Caco-2 (cell line): ENCODE measurements around the gene ULK3. TPM values are rescaled to one million over a fixed set of nuclear protein-coding genes. Genes with fewer than 3 reads are reported as not detected.
A peak's percentile ranks its signal among the peaks of the same experiment; 100 is the strongest.

Source experiments
- BruUV-seq: library from RNA; stranded (reverse); fragments of 400-500 nt; replicated peaks from 2 replicates; lab custom pipeline; 2021; lab: Mats Ljungman, UMichigan
- CTCF ChIA-PET: fragments of 300-600 bp; sonication (Branson Sonifier 250); formaldehyde crosslinking; loops from one replicate; lab custom pipeline; 2022; ENCODE audit warnings: antibody characterized with exemption; lab: Charles Lee
- POLR2A ChIA-PET: fragments of 300-600 bp; sonication (Branson Sonifier 250); formaldehyde crosslinking; loops from one replicate; lab custom pipeline; 2022; ENCODE audit warnings: antibody characterized with exemption; lab: Charles Lee
- DNase-seq, 2 experiments: peaks; one replicate each; pipeline versions ENCODE4 v3.0.0 to v3.0.0-alpha.2; 2020 to 2022
- H3K27me3 ChIP-seq: replicated peaks from 2 replicates; pipeline ENCODE4 v1.6.0; 2011; ENCODE audit warnings: low read length; ENCODE audit not compliant: control insufficient read depth, insufficient read depth
- H3K36me3 ChIP-seq: 2 replicates; pipeline ENCODE4 v1.5.1; 2011; ENCODE audit warnings: low read length; ENCODE audit not compliant: control insufficient read depth, insufficient read depth
- H3K4me1 ChIP-seq: fragments of 250-450 bp; sonication (Bioruptor Pico); 2 replicates; pipeline ENCODE4 v1.5.1; 2020; ENCODE audit warnings: mild to moderate bottlenecking
- H3K4me3 ChIP-seq: 2 replicates; pipeline ENCODE4 v1.5.1; 2011; ENCODE audit warnings: low read depth, mild to moderate bottlenecking, control low read depth, low read length
- H3K9me3 ChIP-seq: fragments of 250-450 bp; sonication (Bioruptor Pico); 2 replicates; pipeline ENCODE4 v1.5.1; 2020; ENCODE audit warnings: mild to moderate bottlenecking, moderate library complexity
- H3K27ac Mint-ChIP-seq: one replicate; pipeline ENCODE4 v1.8.0; 2022; ENCODE audit warnings: mixed read lengths; ENCODE audit not compliant: unreplicated experiment
- H3K27me3 Mint-ChIP-seq: one replicate; pipeline ENCODE4 v1.8.0; 2022; ENCODE audit warnings: mixed read lengths; ENCODE audit not compliant: insufficient read depth, unreplicated experiment
- H3K36me3 Mint-ChIP-seq: one replicate; pipeline ENCODE4 v1.8.0; 2022; ENCODE audit warnings: mild to moderate bottlenecking, mixed read lengths; ENCODE audit not compliant: insufficient read depth, unreplicated experiment
- H3K4me1 Mint-ChIP-seq: one replicate; pipeline ENCODE4 v1.8.0; 2022; ENCODE audit warnings: low read depth, mixed read lengths; ENCODE audit not compliant: unreplicated experiment
- H3K4me3 Mint-ChIP-seq: one replicate; pipeline ENCODE4 v1.8.0; 2022; ENCODE audit warnings: mild to moderate bottlenecking, moderate library complexity, mixed read lengths; ENCODE audit not compliant: unreplicated experiment
- H3K9me3 Mint-ChIP-seq: one replicate; pipeline ENCODE4 v1.8.0; 2022; ENCODE audit warnings: mixed read lengths; ENCODE audit not compliant: unreplicated experiment
- intact Hi-C: fragments of 100-400 bp; cut with micrococcal nuclease; formaldehyde crosslinking; loops from one replicate; pipeline ENCODE4 v1.10.0; 2022; ENCODE audit not compliant: unreplicated experiment
- total RNA-seq: library from RNA; stranded (reverse); gene quantifications from 2 replicates; pipeline ENCODE4 v1.2.3, GENCODE V29; 2022
- TF ChIP-seq, protein P1 (sequence below), 2 experiments: fragments of 200-600 bp in 1 of 2; IDR thresholded peaks; 1 replicate in 1 of 2; 2 replicates in 1 of 2; pipeline versions ENCODE4 v1.5.1 to v1.8.0; 2011 to 2022; ENCODE audit warnings: antibody characterized with exemption in 1 of 2, control low read depth in 1 of 2, inconsistent platforms in 1 of 2, low read depth in 1 of 2, low read length in 1 of 2, mild to moderate bottlenecking in 1 of 2, moderate library complexity in 1 of 2; ENCODE audit not compliant: insufficient read depth in 1 of 2, severe bottlenecking in 1 of 2, unreplicated experiment in 1 of 2

ULK3 gene
- total RNA-seq, 1 experiment from 2014 or later, result 33.4 TPM

DNA sequence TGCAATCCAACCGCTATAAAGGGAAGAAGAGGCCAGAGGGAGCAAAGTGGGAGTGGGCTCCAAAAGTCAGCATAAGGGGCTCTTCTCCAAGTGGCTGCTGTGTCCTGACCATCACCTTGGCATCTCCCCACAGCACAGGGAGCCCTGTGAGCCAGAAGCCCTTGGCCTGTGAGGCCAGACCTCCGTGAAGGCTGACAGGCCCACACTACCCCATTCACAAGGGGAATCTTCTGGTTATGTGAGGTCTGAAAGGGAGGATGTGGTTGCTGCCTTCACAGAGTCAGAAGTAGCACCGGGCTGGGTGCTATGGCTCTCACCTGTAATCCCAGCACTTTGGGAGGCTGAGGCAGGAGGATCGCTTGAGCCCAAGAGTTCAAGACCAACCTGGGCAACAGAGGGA lies 2.6 kb upstream of the ULK3 start:
- TF ChIP-seq, protein P1, sequence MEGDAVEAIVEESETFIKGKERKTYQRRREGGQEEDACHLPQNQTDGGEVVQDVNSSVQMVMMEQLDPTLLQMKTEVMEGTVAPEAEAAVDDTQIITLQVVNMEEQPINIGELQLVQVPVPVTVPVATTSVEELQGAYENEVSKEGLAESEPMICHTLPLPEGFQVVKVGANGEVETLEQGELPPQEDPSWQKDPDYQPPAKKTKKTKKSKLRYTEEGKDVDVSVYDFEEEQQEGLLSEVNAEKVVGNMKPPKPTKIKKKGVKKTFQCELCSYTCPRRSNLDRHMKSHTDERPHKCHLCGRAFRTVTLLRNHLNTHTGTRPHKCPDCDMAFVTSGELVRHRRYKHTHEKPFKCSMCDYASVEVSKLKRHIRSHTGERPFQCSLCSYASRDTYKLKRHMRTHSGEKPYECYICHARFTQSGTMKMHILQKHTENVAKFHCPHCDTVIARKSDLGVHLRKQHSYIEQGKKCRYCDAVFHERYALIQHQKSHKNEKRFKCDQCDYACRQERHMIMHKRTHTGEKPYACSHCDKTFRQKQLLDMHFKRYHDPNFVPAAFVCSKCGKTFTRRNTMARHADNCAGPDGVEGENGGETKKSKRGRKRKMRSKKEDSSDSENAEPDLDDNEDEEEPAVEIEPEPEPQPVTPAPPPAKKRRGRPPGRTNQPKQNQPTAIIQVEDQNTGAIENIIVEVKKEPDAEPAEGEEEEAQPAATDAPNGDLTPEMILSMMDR (IDR thresholded peaks at IDR 0.05; ENCODE audit: insufficient read depth in 1 of 2, low read depth in 1 of 2, low read length in 1 of 2, severe bottlenecking in 1 of 2, unreplicated experiment in 1 of 2), result no peak
- CTCF ChIA-PET, result no interaction called here
- POLR2A ChIA-PET, result interaction anchor here (0.7 kb wide), 1 partner anchor 24 kb away, joined by 5 read pairs; no protein-coding TSS in a partner anchor

GRCh38 chr15:74845208-74845568 lies 2.2 kb upstream of the ULK3 start:
- Mint-ChIP-seq H3K4me3 (no peak overlapping the region), H3K27ac (no peak overlapping the region)
- TF ChIP-seq, protein P1 (IDR thresholded peaks at IDR 0.05; ENCODE audit: insufficient read depth in 1 of 2, low read depth in 1 of 2, low read length in 1 of 2, severe bottlenecking in 1 of 2, unreplicated experiment in 1 of 2), result no peak

More for the DNA sequence above, 2.6 kb upstream of the ULK3 start:
- Histone ChIP-seq H3K9me3 (no peaks in the 10 kb centered on the region), H3K4me1 (peaks cover 13% of the 10 kb centered on the region), H3K4me3 (no peak overlapping the region), H3K36me3 (no peaks in the 10 kb centered on the region; the same call in 1 of the 2 replicates), H3K27me3 (no peaks in the 10 kb centered on the region)
- Mint-ChIP-seq H3K27ac (no peak overlapping the region), H3K27me3 (no peaks in the 10 kb centered on the region), H3K4me3 (no peak overlapping the region), H3K36me3 (peaks cover 56% of the 10 kb centered on the region), H3K4me1 (peaks cover 6% of the 10 kb centered on the region), H3K9me3 (no peaks in the 10 kb centered on the region)
- DNase-seq, result no peak
- intact Hi-C loops, result no loop called here
- no TSS peak for BruUV-seq

DNA sequence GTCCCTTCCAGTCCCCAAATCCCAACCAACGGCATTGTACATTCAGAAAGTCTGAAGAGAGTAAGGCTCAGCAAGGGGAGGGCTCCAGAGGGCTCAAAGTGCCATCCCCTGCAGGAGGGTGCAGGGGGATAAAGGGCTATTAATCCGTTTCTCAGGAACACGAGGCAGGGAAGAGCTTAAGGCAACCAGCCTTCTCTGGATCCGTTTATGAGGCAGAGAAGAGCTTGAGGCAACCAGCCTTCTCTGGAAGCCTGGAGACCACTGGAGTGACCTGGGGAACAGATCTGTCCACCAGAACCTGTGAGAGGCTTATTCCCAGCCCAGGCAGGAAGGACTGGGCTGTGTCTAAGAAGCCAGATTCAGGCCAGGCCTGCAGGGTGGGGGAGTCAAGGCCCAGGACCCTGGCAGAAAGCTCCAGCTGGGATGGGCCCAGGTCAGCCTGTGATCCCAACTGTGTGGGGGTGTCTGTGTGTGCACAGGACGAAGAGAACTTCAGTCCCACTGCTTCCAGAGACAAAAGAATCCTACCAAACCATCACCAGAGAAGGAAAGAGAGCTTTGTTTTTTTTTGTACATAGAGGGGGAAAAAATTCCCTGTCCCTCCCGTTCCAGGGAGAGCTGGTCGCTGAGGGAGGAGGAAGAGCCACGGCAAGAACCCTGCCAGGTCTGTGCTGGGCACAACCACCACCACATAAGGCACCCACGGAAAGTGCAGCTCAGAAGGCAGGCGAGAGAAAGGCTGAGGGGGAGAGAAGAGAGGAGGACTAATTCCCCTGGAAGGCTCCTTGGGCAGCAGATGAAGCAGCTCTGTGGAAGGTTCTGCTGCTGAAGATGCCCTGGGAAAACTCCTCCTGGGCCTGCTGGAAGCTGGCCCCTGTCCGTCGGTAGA lies 1.6 kb upstream of the ULK3 start:
- H3K27me3 Mint-ChIP-seq, result no peaks in the 10 kb centered on the region
- TF ChIP-seq, protein P1 (IDR thresholded peaks at IDR 0.05; ENCODE audit: insufficient read depth in 1 of 2, low read depth in 1 of 2, low read length in 1 of 2, severe bottlenecking in 1 of 2, unreplicated experiment in 1 of 2), result no peak
- H3K36me3 ChIP-seq, result no peaks in the 10 kb centered on the region; the same call in 1 of the 2 replicates
- H3K4me1 ChIP-seq, result peaks cover 13% of the 10 kb centered on the region
- H3K9me3 ChIP-seq, result no peaks in the 10 kb centered on the region
- CTCF ChIA-PET, result interaction anchor here (0.6 to 1.3 kb wide), 3 partner anchors 57 to 471 kb away, joined by 3 to 9 read pairs (median 8); no protein-coding TSS in a partner anchor
- POLR2A ChIA-PET, result no interaction called here
- DNase-seq, result no peak
- no peak overlapping the region for H3K4me3 Mint-ChIP-seq
- H3K27ac Mint-ChIP-seq, result peak overlapping the region; percentile 80
- no peaks in the 10 kb centered on the region for H3K9me3 Mint-ChIP-seq
- H3K4me1 Mint-ChIP-seq, result peaks cover 6% of the 10 kb centered on the region
- BruUV-seq, result no TSS peak
- no peak overlapping the region for H3K4me3 ChIP-seq
- intact Hi-C loops, result loop anchor here (5.0 kb wide), 1 partner anchor 108 kb away; no protein-coding TSS in a partner anchor
- no peaks in the 10 kb centered on the region for H3K27me3 ChIP-seq
- peaks cover 56% of the 10 kb centered on the region for H3K36me3 Mint-ChIP-seq

More at GRCh38 chr15:74845208-74845568, 2.2 kb upstream of the ULK3 start:
- H3K4me3 ChIP-seq, result no peak overlapping the region
- Mint-ChIP-seq H3K9me3 (no peaks in the 10 kb centered on the region), H3K27me3 (no peaks in the 10 kb centered on the region), H3K36me3 (peaks cover 56% of the 10 kb centered on the region), H3K4me1 (peaks cover 6% of the 10 kb centered on the region)
- CTCF ChIA-PET, result interaction anchor here (1.3 kb wide), 1 partner anchor 56 kb away, joined by 9 read pairs; no protein-coding TSS in a partner anchor
- POLR2A ChIA-PET, result no interaction called here
- no peak for DNase-seq
- intact Hi-C loops, result no loop called here
- H3K36me3 ChIP-seq, result no peaks in the 10 kb centered on the region; the same call in 1 of the 2 replicates
- H3K9me3 ChIP-seq, result no peaks in the 10 kb centered on the region
- H3K4me1 ChIP-seq, result peaks cover 13% of the 10 kb centered on the region
- H3K27me3 ChIP-seq, result no peaks in the 10 kb centered on the region
- BruUV-seq, result no TSS peak
